GM18499 (cell line): ENCODE results near the gene SPDYE2.
"Not testable (repeated sequence)": the region's sequence is repeated elsewhere in the genome, so short reads cannot be mapped to it uniquely, and the experiment has no call there.

Experiments
- ATAC-seq: cut with Tn5 transposase; IDR thresholded peaks from one replicate; pipeline ENCODE4 v1.9.1; 2021; ENCODE audit warnings: moderate number of reproducible peaks; ENCODE audit not compliant: insufficient read depth, unreplicated experiment

SPDYE2 gene

GRCh38 chr7:102550808-102551422 lies at the start of gene SPDYE2:
Gene SPDYE2, plus strand, starts transcription at chr7:102551226. Its CDS starts 2,030 bp downstream, at chr7:102553256.
- ATAC-seq, result not testable (repeated sequence)

DNA sequence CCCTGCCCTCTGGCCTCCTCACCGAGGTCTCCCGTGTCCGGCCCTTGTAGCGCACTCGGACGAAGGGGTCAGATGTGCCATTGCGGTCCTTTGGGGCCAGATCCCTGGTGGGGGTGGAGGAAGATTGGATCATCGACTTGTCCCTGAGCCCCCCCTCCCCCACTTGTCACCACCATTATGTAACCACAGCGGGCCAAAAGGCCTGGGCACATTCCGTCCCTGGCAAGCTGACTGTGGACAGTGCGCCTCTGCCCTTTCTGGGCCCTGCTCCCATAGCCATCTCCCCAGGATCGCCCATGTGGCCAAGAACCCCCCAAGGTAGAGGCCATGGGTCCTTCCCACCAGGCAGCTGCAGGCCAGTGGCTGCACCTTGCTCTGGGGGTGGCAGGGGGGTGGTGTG lies 47.9 kb upstream of the SPDYE2 start:
- ATAC-seq, result not testable (repeated sequence)

GRCh38 chr7:102505298-102506185 lies 45.5 kb upstream of the SPDYE2 start:
- ATAC-seq, result not testable (repeated sequence)

DNA sequence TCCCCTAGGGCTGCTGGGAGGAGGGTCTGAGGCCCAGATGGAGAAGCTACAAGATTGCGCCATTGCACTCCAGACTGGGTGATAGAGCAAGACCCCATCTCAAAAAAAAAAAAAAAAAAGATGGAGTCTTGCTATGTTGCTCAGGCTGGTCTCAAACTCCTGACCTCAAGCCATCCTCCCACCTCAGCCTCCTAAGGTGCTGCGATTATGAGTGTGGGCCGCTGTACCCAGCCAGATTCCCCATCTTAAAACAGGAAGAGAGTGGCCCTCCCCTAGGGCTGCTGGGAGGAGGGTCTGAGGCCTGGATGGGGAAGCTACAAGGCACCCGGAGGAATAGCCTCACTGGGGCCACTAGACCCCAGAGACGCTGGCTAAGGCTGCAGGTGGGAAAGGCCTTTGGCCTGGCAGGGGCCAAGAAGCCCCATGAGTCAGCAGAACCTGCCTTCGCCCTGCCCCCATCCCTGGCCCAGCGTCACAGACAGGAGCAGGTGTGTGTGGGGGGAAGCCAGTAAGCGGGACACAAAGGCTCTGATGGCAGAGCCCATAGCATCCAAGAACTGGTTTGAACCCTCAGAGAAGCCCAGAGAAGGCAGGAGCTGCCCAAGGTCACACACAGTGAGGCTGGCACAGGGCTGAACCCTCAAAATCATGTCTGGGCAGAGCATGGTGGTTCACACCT lies 43.5 kb upstream of the SPDYE2 start:
- ATAC-seq, result not testable (repeated sequence)

DNA sequence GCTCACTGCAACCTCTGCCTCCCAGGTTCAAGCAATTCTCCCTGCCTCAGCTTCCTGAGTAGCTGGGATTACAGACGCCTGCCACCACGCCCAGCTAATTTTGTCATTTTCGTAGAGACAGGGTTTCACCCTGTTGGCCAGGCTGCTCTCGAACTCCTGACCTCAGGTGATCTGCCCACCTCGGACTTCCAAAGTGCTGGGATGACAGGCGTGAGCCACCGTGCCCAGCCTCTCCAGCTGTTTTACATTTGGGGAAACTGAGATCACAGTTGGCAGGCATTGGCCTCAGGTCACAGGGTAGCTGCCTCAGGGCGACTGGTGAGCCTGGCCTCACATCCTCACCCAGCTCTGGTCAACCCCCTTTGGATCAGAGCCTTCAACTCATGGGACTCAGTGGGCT lies 40.5 kb upstream of the SPDYE2 start:
- not testable (repeated sequence) for ATAC-seq

DNA sequence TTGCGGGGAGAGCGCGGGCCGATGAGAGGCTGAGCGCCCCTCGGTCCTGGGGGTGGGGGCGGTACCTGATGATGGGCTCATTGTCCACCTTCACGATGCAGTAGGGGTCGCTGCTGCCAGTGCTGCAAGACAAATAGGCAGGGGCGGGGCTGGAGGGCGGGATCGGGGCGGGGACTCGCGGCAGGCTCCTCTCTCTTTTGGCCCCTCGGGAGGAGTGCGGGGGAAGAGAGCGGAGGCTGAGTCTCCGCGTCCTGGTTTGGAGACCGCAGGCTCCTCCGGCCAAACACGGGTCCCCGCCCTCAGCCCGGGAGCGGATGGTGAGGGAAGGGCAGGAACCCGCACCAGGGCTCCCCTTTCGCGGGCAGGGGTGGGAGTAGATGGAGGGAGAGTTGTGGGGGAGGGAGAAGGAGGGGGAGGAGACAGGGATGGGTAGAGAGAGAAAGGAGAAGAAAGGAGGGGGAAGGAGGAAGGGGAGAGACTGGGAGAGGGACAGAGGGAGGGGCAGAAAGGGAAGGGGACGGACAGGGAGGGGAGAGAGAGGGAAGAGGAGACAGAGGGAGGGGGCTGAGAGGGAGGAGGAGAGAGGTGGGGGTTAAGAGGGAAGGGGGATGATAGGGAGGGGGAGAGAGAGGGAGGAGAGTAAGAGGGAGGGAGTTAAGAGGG lies 39.0 kb upstream of the SPDYE2 start:
- ATAC-seq, result not testable (repeated sequence)

GRCh38 chr7:102512642-102513221 lies 38.3 kb upstream of the SPDYE2 start:
- not testable (repeated sequence) for ATAC-seq

GRCh38 chr7:102514881-102515721 lies 35.9 kb upstream of the SPDYE2 start:
- peak; percentile 58 for ATAC-seq

DNA sequence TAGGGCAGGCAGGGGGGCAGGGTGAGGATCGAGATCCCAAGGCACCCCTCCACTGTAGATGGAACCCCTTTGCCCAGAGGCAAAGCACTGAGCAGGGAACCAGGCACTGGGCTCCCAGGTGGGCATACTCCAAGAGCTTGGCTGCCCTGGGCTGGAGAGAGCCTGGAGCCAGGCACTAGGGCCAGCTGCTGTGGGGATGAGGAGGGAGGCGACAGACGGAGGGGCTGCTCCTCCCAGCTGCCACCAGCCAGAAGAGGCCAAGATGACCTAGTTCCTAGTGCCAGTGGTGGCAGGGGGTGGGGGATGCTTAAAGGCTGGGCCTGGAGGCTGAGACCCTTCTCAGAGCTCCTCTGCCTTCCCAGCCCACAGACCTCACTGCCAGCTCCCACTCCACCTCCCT lies 35.1 kb upstream of the SPDYE2 start:
- ATAC-seq, result not testable (repeated sequence)

GRCh38 chr7:102516951-102517350 lies 34.1 kb upstream of the SPDYE2 start:
- not testable (repeated sequence) for ATAC-seq

DNA sequence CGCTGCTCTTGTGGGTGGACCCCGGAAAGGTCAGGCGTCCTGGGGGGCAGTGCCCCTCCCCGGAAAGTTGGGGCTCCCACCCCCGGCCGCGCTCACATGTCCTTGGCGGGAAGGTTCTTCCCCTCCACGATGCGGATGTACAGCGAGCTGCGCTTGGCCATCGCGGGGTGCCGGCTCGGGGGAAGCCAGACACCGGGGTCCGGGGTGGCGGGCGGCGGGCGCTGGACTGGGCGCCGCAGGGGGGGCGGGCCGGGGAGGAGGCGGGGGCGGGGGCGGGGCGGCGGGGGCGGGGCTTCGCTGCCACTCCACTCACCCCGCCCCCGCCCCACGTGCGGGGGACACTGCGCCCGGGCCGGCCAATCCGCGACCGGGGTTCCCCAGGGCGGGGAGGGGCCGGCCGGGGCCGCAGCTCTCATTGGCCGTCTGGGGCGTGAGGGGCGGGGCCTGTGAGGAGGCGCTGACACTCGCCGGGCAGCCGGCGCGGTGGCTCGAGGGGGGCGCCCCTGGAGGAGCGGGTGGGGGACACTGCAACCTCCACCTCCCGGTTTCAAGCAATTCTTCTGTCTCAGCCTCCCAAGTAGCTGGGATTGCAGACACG lies 33.4 kb upstream of the SPDYE2 start, which contains the start of gene RASA4B:
TSS of gene RASA4B (minus strand) at position 228 of the 598 bp plus-strand sequence. CDS start at position 161, 67 bp downstream.
- peak; percentile 24 for ATAC-seq

GRCh38 chr7:102520797-102521196 lies 30.2 kb upstream of the SPDYE2 start:
- not testable (repeated sequence) for ATAC-seq

DNA sequence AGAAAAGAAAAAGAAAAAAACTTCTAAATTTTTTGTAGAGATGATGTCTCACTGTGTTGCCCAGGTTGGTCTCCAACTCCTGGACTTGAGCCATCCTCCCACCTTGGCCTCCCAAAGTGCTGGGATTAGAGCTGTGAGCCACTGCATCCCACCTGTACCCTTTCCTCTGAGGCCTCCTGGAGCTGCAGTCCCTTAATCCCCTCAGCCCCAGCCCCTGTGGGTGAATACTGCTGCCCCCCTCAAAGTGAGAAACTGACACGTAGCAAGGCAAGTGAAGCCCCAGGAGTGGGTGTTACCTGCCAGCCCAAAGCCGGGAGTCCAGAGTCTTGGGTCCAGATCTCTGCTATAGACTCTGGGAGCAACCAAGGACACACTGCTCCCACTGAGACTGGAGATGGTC lies 26.2 kb upstream of the SPDYE2 start:
- ATAC-seq, result not testable (repeated sequence)

DNA sequence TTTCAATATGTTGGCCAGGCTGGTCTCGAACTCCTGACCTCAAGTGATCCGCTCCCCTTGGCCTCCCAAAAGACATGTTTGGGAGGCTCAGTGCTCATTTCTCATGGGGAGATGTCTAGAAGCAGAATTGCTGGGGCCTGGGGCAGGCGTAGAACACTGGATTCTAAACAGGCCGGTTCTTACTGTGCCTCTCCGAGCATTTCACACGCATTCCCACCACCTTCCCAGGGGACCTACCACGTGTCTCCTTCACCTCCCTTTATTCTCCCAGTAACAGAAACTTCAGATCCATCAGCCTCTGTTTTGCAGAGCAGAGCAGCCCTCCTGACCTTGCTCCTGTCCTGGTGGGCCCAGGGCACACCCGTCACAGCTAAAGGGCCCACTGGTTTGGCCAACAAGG lies 23.8 kb upstream of the SPDYE2 start:
- ATAC-seq, result not testable (repeated sequence)

DNA sequence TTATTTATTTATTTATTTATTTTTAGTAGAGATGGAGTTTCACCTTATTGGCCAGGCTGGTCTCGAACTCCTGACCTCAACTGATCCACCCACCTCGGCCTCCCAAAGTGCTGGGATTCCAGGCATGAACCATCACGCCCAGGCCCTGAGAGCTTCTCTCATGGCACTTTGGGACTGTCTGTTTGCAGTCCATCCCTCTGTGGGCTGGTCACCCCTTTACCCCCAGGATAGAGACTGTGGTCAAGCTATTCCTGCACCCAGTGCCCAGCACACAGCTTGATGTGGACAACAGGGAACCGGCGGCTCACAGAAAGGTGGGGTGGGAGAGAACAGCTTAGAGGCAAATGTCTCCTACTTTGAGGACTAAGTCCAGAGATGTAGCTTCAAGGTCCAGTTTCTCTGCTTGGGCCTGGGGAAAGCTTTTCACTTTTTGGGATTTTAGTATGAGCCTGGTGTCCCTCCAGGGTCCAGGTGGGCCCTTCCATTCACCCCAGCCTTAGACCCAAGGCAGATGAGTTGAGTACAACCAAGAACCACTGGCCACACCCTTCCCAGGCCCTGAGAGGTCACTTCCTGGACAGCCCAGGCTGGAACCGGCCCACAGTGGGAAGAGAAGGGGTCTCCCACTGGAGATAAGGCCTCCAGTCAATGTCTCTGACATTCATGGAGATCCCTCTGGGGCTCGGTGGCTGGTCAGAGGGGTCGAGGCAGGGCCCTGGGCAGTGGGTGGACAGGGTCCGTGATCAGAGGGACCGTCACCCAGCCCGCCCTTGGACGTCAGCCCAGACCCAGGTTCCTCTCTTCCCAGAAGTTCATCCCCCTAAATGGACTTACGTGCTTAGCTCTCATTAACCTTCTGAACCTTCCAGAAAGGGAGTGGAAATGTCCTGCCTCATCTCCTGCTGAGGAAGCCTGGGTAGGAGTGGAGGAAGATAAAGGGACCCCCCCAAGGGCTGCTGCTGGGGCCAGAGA lies 22.9 kb upstream of the SPDYE2 start:
- not testable (repeated sequence) for ATAC-seq

- not testable (repeated sequence) for ATAC-seq
Measured at GRCh38 chr7:102531583-102531982, 19.4 kb upstream of the SPDYE2 start.

GRCh38 chr7:102532127-102532526 lies 18.9 kb upstream of the SPDYE2 start:
- ATAC-seq, result not testable (repeated sequence)
